ENCODE data around the gene CUX1.

Gene CUX1

GRCh38 chr7:101879565-101879964, 62.1 kb downstream of the CUX1 start:
- TF ChIP-seq GABPA (IDR thresholded peaks at IDR 0.05; ENCODE audit: low read depth): no peak
- TF ChIP-seq, protein P1, sequence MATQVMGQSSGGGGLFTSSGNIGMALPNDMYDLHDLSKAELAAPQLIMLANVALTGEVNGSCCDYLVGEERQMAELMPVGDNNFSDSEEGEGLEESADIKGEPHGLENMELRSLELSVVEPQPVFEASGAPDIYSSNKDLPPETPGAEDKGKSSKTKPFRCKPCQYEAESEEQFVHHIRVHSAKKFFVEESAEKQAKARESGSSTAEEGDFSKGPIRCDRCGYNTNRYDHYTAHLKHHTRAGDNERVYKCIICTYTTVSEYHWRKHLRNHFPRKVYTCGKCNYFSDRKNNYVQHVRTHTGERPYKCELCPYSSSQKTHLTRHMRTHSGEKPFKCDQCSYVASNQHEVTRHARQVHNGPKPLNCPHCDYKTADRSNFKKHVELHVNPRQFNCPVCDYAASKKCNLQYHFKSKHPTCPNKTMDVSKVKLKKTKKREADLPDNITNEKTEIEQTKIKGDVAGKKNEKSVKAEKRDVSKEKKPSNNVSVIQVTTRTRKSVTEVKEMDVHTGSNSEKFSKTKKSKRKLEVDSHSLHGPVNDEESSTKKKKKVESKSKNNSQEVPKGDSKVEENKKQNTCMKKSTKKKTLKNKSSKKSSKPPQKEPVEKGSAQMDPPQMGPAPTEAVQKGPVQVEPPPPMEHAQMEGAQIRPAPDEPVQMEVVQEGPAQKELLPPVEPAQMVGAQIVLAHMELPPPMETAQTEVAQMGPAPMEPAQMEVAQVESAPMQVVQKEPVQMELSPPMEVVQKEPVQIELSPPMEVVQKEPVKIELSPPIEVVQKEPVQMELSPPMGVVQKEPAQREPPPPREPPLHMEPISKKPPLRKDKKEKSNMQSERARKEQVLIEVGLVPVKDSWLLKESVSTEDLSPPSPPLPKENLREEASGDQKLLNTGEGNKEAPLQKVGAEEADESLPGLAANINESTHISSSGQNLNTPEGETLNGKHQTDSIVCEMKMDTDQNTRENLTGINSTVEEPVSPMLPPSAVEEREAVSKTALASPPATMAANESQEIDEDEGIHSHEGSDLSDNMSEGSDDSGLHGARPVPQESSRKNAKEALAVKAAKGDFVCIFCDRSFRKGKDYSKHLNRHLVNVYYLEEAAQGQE (IDR thresholded peaks at IDR 0.05; ENCODE audit: insufficient replicate concordance, low read depth): no peak
- TF ChIP-seq POLR2AphosphoS5 (IDR thresholded peaks at IDR 0.05; ENCODE audit: low read depth): no peak
- TF ChIP-seq SPI1 (IDR thresholded peaks at IDR 0.05; ENCODE audit: borderline replicate concordance, low read depth): no peak
- TF ChIP-seq, protein P2, sequence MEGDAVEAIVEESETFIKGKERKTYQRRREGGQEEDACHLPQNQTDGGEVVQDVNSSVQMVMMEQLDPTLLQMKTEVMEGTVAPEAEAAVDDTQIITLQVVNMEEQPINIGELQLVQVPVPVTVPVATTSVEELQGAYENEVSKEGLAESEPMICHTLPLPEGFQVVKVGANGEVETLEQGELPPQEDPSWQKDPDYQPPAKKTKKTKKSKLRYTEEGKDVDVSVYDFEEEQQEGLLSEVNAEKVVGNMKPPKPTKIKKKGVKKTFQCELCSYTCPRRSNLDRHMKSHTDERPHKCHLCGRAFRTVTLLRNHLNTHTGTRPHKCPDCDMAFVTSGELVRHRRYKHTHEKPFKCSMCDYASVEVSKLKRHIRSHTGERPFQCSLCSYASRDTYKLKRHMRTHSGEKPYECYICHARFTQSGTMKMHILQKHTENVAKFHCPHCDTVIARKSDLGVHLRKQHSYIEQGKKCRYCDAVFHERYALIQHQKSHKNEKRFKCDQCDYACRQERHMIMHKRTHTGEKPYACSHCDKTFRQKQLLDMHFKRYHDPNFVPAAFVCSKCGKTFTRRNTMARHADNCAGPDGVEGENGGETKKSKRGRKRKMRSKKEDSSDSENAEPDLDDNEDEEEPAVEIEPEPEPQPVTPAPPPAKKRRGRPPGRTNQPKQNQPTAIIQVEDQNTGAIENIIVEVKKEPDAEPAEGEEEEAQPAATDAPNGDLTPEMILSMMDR (IDR thresholded peaks at IDR 0.05; ENCODE audit: insufficient read depth, low read length): no peak
- Histone ChIP-seq H3K27ac (replicated peaks) (no peak overlapping the region), H3K27me3 (ENCODE audit: insufficient read depth, poor library complexity, severe bottlenecking) (no peaks in the 10 kb centered on the region), H3K4me3 (replicated peaks; ENCODE audit: insufficient read depth, low read length) (no peak overlapping the region)
- no peak for DNase-seq (ENCODE audit: low read depth in 1 of 2, low spot score in 1 of 2)

- Histone ChIP-seq H3K27me3 (ENCODE audit: insufficient read depth, poor library complexity, severe bottlenecking) (no peaks in the 10 kb centered on the region), H3K27ac (replicated peaks) (no peak overlapping the region), H3K4me3 (replicated peaks; ENCODE audit: insufficient read depth, low read length) (no peak overlapping the region)
- DNase-seq (ENCODE audit: low read depth in 1 of 2, low spot score in 1 of 2): no peak
- TF ChIP-seq POLR2AphosphoS5 (IDR thresholded peaks at IDR 0.05; ENCODE audit: low read depth) (no peak), SPI1 (IDR thresholded peaks at IDR 0.05; ENCODE audit: borderline replicate concordance, low read depth) (no peak), GABPA (IDR thresholded peaks at IDR 0.05; ENCODE audit: low read depth) (no peak)
- TF ChIP-seq, protein P2 (IDR thresholded peaks at IDR 0.05; ENCODE audit: insufficient read depth, low read length): no peak
- TF ChIP-seq, protein P1 (IDR thresholded peaks at IDR 0.05; ENCODE audit: insufficient replicate concordance, low read depth): no peak
Measured at GRCh38 chr7:101880282-101881054, 63.0 kb downstream of the CUX1 start.

DNA sequence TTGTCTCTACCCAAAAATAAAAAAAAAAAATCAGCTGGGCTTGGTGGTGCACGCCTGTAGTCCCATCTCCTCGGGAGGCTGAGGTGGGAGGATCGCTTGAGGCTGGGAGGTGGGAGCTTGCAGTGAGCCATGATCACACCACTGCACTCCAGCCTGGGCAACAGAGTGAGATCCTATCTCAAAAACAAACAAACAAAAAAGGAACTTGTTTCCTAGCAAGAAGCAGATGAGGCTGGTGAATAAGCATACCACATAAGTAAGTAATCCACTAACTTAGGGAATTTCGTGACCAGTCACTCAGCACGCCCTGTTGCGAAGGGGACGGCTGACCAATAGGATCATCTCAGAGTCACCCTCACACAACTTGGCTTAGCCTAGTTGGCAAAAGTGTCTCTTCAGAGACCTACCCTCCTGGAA, 64.6 kb downstream of the CUX1 start:
- Histone ChIP-seq H3K27ac (replicated peaks) (no peak overlapping the region), H3K27me3 (ENCODE audit: insufficient read depth, poor library complexity, severe bottlenecking) (no peaks in the 10 kb centered on the region), H3K4me3 (replicated peaks; ENCODE audit: insufficient read depth, low read length) (no peak overlapping the region)
- TF ChIP-seq, protein P1 (IDR thresholded peaks at IDR 0.05; ENCODE audit: insufficient replicate concordance, low read depth): no peak
- TF ChIP-seq GABPA (IDR thresholded peaks at IDR 0.05; ENCODE audit: low read depth) (no peak), POLR2AphosphoS5 (IDR thresholded peaks at IDR 0.05; ENCODE audit: low read depth) (no peak), SPI1 (IDR thresholded peaks at IDR 0.05; ENCODE audit: borderline replicate concordance, low read depth) (no peak)
- TF ChIP-seq, protein P2 (IDR thresholded peaks at IDR 0.05; ENCODE audit: insufficient read depth, low read length): no peak
- DNase-seq (ENCODE audit: low read depth in 1 of 2, low spot score in 1 of 2): no peak

Data from HL-60 (cell line).